Suprapubic skin (tissue), 4 donors: ENCODE measurements around the gene TMA7B. TPM values are rescaled to one million over a fixed set of nuclear protein-coding genes. Genes with fewer than 3 reads are reported as not detected.

Experiments used
- DNase-seq, 2 donors: peaks; one replicate each; pipeline ENCODE4 v3.0.0-alpha.2; 2019; ENCODE audit warnings: low spot score in 2 of 2
- H3K27ac ChIP-seq: fragments of 200-600 bp; sonication (generic); one replicate; pipeline ENCODE4 v1.5.1; 2019
- H3K27me3 ChIP-seq: fragments of 200-600 bp; sonication (generic); one replicate; pipeline ENCODE4 v1.5.1; 2019
- H3K36me3 ChIP-seq: fragments of 200-600 bp; sonication (generic); one replicate; pipeline ENCODE4 v1.5.1; 2019
- H3K4me1 ChIP-seq: fragments of 200-600 bp; sonication (generic); one replicate; pipeline ENCODE4 v1.5.1; 2019
- H3K4me3 ChIP-seq: fragments of 200-600 bp; sonication (generic); one replicate; pipeline ENCODE4 v1.5.1; 2019; ENCODE audit warnings: mild to moderate bottlenecking
- H3K9me3 ChIP-seq: fragments of 200-600 bp; sonication (generic); one replicate; pipeline ENCODE4 v1.5.1; 2019
- CTCF ChIP-seq, 2 donors: fragments of 200-600 bp in 1 of 2; fragments of 450-650 bp in 1 of 2; sonication (generic) in 1 of 2; IDR thresholded peaks; one replicate each; pipeline ENCODE4 v1.5.1; 2016 to 2019; ENCODE audit warnings: antibody characterized with exemption in 2 of 2, mild to moderate bottlenecking in 1 of 2, moderate library complexity in 1 of 2
- EP300 ChIP-seq: sonication (generic); formaldehyde crosslinking; IDR thresholded peaks from one replicate; pipeline ENCODE4 v1.6.1; 2017; ENCODE audit warnings: antibody characterized with exemption
- POLR2A ChIP-seq, 2 donors: fragments of 450-650 bp; IDR thresholded peaks; one replicate each; pipeline ENCODE4 v1.6.1; 2017; ENCODE audit warnings: antibody characterized with exemption in 2 of 2, mild to moderate bottlenecking in 2 of 2, moderate library complexity in 2 of 2
- POLR2AphosphoS5 ChIP-seq, 3 donors: sonication (generic); formaldehyde crosslinking; IDR thresholded peaks; one replicate each; pipeline ENCODE4 v1.6.1; 2017; ENCODE audit warnings: antibody characterized with exemption in 3 of 3
- WGBS: methylation state at CpG from one replicate; pipeline ENCODE4 v1.1.5; 2018; 5-methylcytosine and 5-hydroxymethylcytosine counted together
- total RNA-seq, 4 donors: library from RNA; depleted of rRNA; stranded (reverse); fragments of >200 nt; gene quantifications; one replicate each; pipeline ENCODE4 v1.1.0, GENCODE V29; 2016

TMA7B gene
- total RNA-seq, 4 donors from 2014 or later = 0.76 to 1.4 TPM; not detected in 2

GRCh38 chr22:39972641-39973040 is 12.4 kb downstream of the TMA7B start:
- TF ChIP-seq POLR2A (IDR thresholded peaks at IDR 0.05) = no peak
- TF ChIP-seq EP300 = no peak
- TF ChIP-seq CTCF (IDR thresholded peaks at IDR 0.05) = no peak
- no peak for TF ChIP-seq POLR2AphosphoS5 (IDR thresholded peaks at IDR 0.05)
- Histone ChIP-seq H3K27ac (no peak overlapping the region), H3K4me3 (no peak overlapping the region), H3K36me3 (no peaks in the 10 kb centered on the region), H3K4me1 (peaks cover 14% of the 10 kb centered on the region), H3K27me3 (peaks cover 18% of the 10 kb centered on the region), H3K9me3 (no peaks in the 10 kb centered on the region)
- no peak for DNase-seq
- 66% methylated on average over 5 of the region's 5 CpGs for WGBS

- Histone ChIP-seq H3K27ac (no peak overlapping the region), H3K4me1 (peaks cover 6% of the 10 kb centered on the region), H3K9me3 (no peaks in the 10 kb centered on the region), H3K27me3 (peaks cover 21% of the 10 kb centered on the region), H3K36me3 (no peaks in the 10 kb centered on the region), H3K4me3 (no peak overlapping the region)
- TF ChIP-seq EP300 = no peak
- TF ChIP-seq POLR2AphosphoS5 (IDR thresholded peaks at IDR 0.05) = no peak
- no peak for TF ChIP-seq POLR2A (IDR thresholded peaks at IDR 0.05)
- TF ChIP-seq CTCF (IDR thresholded peaks at IDR 0.05) = no peak
- WGBS = 42% methylated on average over 2 of the region's 5 CpGs
- no peak for DNase-seq
Measured at GRCh38 chr22:39973656-39974055, 13.5 kb downstream of the TMA7B start.

GRCh38 chr22:39974065-39974464 is 13.9 kb downstream of the TMA7B start:
- Histone ChIP-seq H3K27ac (no peak overlapping the region), H3K9me3 (no peaks in the 10 kb centered on the region), H3K36me3 (no peaks in the 10 kb centered on the region), H3K4me3 (no peak overlapping the region), H3K27me3 (peaks cover 21% of the 10 kb centered on the region), H3K4me1 (peaks cover 3% of the 10 kb centered on the region)
- WGBS = 75% methylated on average over 5 of the region's 5 CpGs
- no peak for TF ChIP-seq EP300
- TF ChIP-seq CTCF (IDR thresholded peaks at IDR 0.05) = no peak
- no peak for TF ChIP-seq POLR2A (IDR thresholded peaks at IDR 0.05)
- no peak for TF ChIP-seq POLR2AphosphoS5 (IDR thresholded peaks at IDR 0.05)
- DNase-seq = no peak

GRCh38 chr22:39979048-39979447 is 18.9 kb downstream of the TMA7B start:
- no peaks in the 10 kb centered on the region for H3K9me3 ChIP-seq
- H3K4me1 ChIP-seq = peaks cover under 1% of the 10 kb centered on the region
- no peak overlapping the region for H3K27ac ChIP-seq
- H3K36me3 ChIP-seq = no peaks in the 10 kb centered on the region
- 86% methylated on average over 6 of the region's 6 CpGs for WGBS
- no peak overlapping the region for H3K4me3 ChIP-seq
- TF ChIP-seq EP300 = no peak
- TF ChIP-seq POLR2AphosphoS5 (IDR thresholded peaks at IDR 0.05) = no peak
- no peak for TF ChIP-seq CTCF (IDR thresholded peaks at IDR 0.05)
- no peak for TF ChIP-seq POLR2A (IDR thresholded peaks at IDR 0.05)
- H3K27me3 ChIP-seq = peaks cover 17% of the 10 kb centered on the region
- no peak for DNase-seq

GRCh38 chr22:39979458-39979857 is 19.3 kb downstream of the TMA7B start:
- TF ChIP-seq CTCF (IDR thresholded peaks at IDR 0.05) = no peak
- TF ChIP-seq POLR2A (IDR thresholded peaks at IDR 0.05) = no peak
- TF ChIP-seq POLR2AphosphoS5 (IDR thresholded peaks at IDR 0.05) = no peak
- no peak for TF ChIP-seq EP300
- peaks cover 17% of the 10 kb centered on the region for H3K27me3 ChIP-seq
- no peak overlapping the region for H3K27ac ChIP-seq
- no peak overlapping the region for H3K4me3 ChIP-seq
- H3K9me3 ChIP-seq = no peaks in the 10 kb centered on the region
- no peak for DNase-seq
- no peaks in the 10 kb centered on the region for H3K36me3 ChIP-seq
- peaks cover 5% of the 10 kb centered on the region for H3K4me1 ChIP-seq
- 80% methylated on average over 5 of the region's 5 CpGs for WGBS
